Right atrium auricular region (tissue), 2 donors: Measurements from ENCODE around the gene CDCA5. TPM values are rescaled to one million over a fixed set of nuclear protein-coding genes. Genes with fewer than 3 reads are reported as not detected.
A peak's percentile ranks its signal among the peaks of the same experiment; 100 is the strongest.

ENCODE experiments used
- DNase-seq: peaks from one replicate; pipeline ENCODE4 v3.0.0-alpha.2; 2019; ENCODE audit warnings: low spot score
- H3K27ac ChIP-seq, 2 donors: fragments of 200-600 bp; sonication (generic); 1 replicate in 1 of 2; 2 replicates in 1 of 2; pipeline ENCODE4 v1.5.1; 2016 to 2019
- H3K27me3 ChIP-seq, 2 donors: fragments of 200-600 bp; sonication (generic); one replicate each; pipeline versions ENCODE4 v1.5.1 to v1.6.0; 2017 to 2019
- H3K36me3 ChIP-seq: fragments of 200-600 bp; sonication (generic); one replicate; pipeline ENCODE4 v1.5.1; 2016
- H3K4me1 ChIP-seq, 2 donors: fragments of 200-600 bp; sonication (generic); one replicate each; pipeline versions ENCODE4 v1.5.1 to v1.6.0; 2017 to 2019
- H3K4me3 ChIP-seq, 2 donors: fragments of 200-600 bp; sonication (generic); 1 replicate in 1 of 2; 2 replicates in 1 of 2; pipeline ENCODE4 v1.5.1; 2017 to 2019; ENCODE audit warnings: mild to moderate bottlenecking in 1 of 2, moderate library complexity in 1 of 2
- H3K9me3 ChIP-seq, 2 donors: fragments of 200-600 bp; sonication (generic); one replicate each; pipeline ENCODE4 v1.5.1; 2019
- total RNA-seq, 2 donors: library from RNA; depleted of rRNA; stranded (reverse); fragments of >200 nt; gene quantifications; one replicate each; pipeline ENCODE4 v1.1.0, GENCODE V29; 2016
- TF ChIP-seq, protein P1 (sequence below), 2 donors: fragments of 200-600 bp; sonication (generic); IDR thresholded peaks; one replicate each; pipeline ENCODE4 v1.5.1; 2019; ENCODE audit warnings: antibody characterized with exemption in 2 of 2

CDCA5 gene
- total RNA-seq, 2 donors from 2014 or later: 0.16 to 0.52 TPM

DNA sequence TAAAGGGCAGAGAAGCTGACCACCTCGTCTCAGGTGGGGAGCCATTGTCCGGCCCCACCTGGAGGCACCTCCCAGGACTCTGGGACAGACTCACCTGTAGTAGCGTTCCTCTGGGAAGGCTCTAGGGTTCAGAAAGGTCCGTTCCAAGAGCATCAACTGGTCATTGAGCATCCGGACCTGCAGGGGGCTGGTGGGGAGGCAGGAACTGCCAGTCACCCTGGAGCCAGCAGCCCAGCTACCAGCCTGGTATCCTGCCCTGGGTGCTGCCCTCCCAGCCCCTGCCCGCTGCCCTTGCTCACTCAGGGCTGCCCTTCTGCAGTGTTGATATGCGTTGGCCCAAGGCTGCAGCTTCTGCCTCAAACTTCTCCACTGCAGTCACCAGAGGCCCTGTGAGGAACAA, 38.1 kb downstream of the CDCA5 start:
- no peaks in the 10 kb centered on the region for H3K27me3 ChIP-seq
- H3K9me3 ChIP-seq: no peaks in the 10 kb centered on the region
- peaks cover 0 to 45% of the 10 kb centered on the region in 2 donors for H3K4me1 ChIP-seq
- TF ChIP-seq, protein P1, sequence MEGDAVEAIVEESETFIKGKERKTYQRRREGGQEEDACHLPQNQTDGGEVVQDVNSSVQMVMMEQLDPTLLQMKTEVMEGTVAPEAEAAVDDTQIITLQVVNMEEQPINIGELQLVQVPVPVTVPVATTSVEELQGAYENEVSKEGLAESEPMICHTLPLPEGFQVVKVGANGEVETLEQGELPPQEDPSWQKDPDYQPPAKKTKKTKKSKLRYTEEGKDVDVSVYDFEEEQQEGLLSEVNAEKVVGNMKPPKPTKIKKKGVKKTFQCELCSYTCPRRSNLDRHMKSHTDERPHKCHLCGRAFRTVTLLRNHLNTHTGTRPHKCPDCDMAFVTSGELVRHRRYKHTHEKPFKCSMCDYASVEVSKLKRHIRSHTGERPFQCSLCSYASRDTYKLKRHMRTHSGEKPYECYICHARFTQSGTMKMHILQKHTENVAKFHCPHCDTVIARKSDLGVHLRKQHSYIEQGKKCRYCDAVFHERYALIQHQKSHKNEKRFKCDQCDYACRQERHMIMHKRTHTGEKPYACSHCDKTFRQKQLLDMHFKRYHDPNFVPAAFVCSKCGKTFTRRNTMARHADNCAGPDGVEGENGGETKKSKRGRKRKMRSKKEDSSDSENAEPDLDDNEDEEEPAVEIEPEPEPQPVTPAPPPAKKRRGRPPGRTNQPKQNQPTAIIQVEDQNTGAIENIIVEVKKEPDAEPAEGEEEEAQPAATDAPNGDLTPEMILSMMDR (IDR thresholded peaks at IDR 0.05): no peak
- H3K27ac ChIP-seq: no peak overlapping the region
- no peak for DNase-seq
- no peak overlapping the region for H3K4me3 ChIP-seq
- no peaks in the 10 kb centered on the region for H3K36me3 ChIP-seq

DNA sequence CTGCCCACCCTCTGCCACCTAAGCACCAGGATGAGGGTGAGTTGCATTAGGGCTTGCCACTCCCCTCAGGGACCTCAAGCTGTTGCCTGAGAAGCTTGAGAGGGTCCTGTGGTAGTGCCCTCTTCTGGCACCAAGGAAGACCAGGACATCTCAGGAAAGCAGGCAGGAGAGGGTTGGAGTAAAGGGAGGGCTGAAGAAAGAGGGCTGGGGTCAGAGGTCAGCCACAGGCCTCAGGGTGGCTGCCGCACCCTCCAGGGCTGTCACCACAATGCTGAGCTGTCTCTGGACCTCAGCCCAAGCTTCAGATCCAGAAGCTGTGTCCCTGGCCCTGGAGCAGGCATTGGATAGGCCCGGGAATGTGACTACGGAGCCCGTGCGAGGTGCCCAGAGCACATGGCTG, 38.8 kb downstream of the CDCA5 start:
- H3K4me1 ChIP-seq: peaks cover 0 to 50% of the 10 kb centered on the region in 2 donors
- no peaks in the 10 kb centered on the region for H3K27me3 ChIP-seq
- H3K36me3 ChIP-seq: no peaks in the 10 kb centered on the region

DNA sequence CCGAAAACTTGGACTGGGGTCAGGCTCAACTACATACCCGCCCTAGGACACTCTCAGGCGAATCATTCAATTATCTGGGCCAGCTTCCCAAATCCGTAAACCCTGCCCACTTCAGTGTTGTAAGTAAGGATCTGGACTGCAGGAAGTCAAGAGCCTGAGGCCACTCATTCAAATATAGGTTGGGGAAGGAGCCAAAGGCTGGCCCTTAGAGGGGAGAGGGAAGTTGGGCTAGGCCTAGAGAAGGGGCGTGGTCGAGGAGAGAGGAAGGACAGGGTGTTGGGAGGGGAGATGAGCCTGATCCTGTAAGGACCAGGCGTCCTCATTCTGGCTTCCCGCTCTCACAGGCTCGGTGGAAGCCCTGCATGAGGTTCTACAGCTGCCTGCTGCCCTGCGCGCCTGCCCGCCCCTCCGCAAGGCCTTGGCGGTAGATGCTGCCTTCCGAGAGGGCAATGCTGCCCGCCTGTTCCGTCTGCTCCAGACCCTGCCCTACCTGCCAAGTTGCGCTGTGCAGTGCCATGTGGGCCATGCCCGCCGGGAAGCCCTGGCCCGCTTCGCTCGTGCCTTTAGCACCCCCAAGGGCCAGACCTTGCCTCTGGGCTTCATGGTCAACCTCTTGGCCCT, 39.8 kb downstream of the CDCA5 start:
- no peaks in the 10 kb centered on the region for H3K27me3 ChIP-seq
- peak; percentile 61 for DNase-seq
- TF ChIP-seq, protein P1 (IDR thresholded peaks at IDR 0.05): no peak
- H3K4me3 ChIP-seq: no peak overlapping the region
- H3K9me3 ChIP-seq: no peaks in the 10 kb centered on the region
- H3K4me1 ChIP-seq: peaks cover 0 to 50% of the 10 kb centered on the region in 2 donors
- H3K36me3 ChIP-seq: peaks cover 6% of the 10 kb centered on the region
- H3K27ac ChIP-seq: no peak overlapping the region

More for the DNA sequence above, 38.8 kb downstream of the CDCA5 start:
- Histone ChIP-seq H3K9me3 (no peaks in the 10 kb centered on the region), H3K4me3 (no peak overlapping the region), H3K27ac (no peak overlapping the region)
- TF ChIP-seq, protein P1 (IDR thresholded peaks at IDR 0.05): no peak
- DNase-seq: no peak

DNA sequence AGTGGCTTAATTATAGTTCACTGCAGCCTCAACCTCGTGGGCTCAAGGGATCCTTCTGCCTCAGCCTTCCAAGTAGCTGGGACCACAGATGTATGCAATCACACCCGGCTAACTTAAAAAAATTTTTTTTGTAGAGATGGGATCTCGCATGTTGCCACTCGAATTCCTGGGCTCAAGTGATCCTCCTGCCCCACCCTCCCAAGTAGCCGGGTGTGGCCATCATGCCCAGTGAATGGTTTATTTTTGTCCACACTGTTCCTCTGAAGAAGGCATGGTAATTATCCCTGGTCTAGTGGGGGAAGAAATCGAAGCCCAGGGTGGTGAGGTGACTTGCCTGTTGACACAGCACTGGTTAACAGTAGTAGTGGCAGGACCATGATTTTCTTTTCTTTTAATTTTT, 40.9 kb downstream of the CDCA5 start:
- H3K27ac ChIP-seq: no peak overlapping the region
- H3K4me1 ChIP-seq: peaks cover 0 to 45% of the 10 kb centered on the region in 2 donors
- TF ChIP-seq, protein P1 (IDR thresholded peaks at IDR 0.05): no peak
- H3K4me3 ChIP-seq: no peak overlapping the region
- no peaks in the 10 kb centered on the region for H3K9me3 ChIP-seq
- no peaks in the 10 kb centered on the region for H3K27me3 ChIP-seq
- DNase-seq: no peak
- peaks cover 12% of the 10 kb centered on the region for H3K36me3 ChIP-seq

DNA sequence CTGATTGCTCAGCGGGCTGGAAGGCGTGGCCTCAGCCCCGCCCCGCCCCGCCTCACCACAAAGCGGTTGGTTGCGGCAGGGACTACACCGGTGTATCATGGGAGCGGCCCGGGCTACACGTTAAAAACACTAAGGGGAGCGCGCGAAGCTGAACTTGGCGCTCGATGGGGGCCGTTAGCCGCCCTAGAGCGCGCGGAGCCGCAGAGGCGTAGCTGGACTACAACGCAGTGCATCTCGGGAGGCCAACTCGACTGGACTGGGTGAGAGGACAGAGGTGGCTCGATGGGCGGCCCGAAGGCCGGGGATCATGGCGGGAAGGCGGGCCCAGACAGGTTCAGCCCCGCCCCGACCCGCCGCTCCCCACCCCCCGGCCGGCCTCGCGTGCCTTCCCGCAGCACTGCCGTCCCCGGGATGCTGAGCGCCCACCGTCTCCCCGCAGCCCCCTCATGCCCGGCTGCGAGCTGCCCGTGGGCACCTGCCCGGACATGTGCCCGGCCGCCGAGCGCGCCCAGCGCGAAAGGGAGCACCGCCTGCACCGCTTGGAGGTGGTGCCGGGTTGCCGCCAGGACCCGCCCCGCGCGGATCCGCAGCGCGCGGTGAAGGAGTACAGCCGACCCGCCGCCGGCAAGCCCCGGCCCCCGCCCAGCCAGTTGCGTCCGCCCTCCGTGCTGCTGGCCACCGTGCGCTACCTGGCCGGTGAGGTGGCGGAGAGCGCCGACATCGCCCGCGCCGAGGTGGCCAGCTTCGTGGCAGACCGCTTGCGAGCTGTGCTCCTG, 42.8 kb downstream of the CDCA5 start, which contains the start of gene SAC3D1:
TSS of gene SAC3D1 (plus strand) at position 364 of the 776 bp plus-strand sequence. CDS start at position 447, 83 bp downstream.
- peak within 1 kb of the TSS; percentile 70 to 74 for H3K4me3 ChIP-seq
- peak within 1 kb of the TSS; percentile 87 to 89 for H3K27ac ChIP-seq
- no peaks in the 10 kb centered on the region for H3K9me3 ChIP-seq
- peaks cover 0 to 38% of the 10 kb centered on the region in 2 donors for H3K4me1 ChIP-seq
- DNase-seq: peak; percentile 85
- TF ChIP-seq, protein P1 (IDR thresholded peaks at IDR 0.05): no peak
- H3K27me3 ChIP-seq: no peaks in the 10 kb centered on the region
- peaks cover 20% of the 10 kb centered on the region for H3K36me3 ChIP-seq
